ENCODE measurements around the gene SCARF1. TPM values are rescaled to one million over a fixed set of nuclear protein-coding genes. Genes with fewer than 3 reads are reported as not detected.
A peak's percentile ranks its signal among the peaks of the same experiment; 100 is the strongest.

SCARF1 gene
- total and polyA plus RNA-seq, 9 donors = 1.7 to 10.2 (median 5.7) TPM

- 88 to 96% (median 90%) methylated on average over 23 to 38 of the region's 38 CpGs for WGBS, 3 donors
- no peaks in the 10 kb centered on the region for H3K27me3 ChIP-seq
- no peaks in the 10 kb centered on the region for H3K36me3 ChIP-seq
- peaks cover 2% of the 10 kb centered on the region for H3K4me1 ChIP-seq (ENCODE audit: insufficient read depth)
- H3K9me3 ChIP-seq = no peaks in the 10 kb centered on the region
- H3K4me3 ChIP-seq = no peak overlapping the region
- H3K27ac ChIP-seq = no peak overlapping the region
- DNase-seq = no peak
- intact Hi-C loops (cut with DNase I) = no loop called here
- TF ChIP-seq CTCF (IDR thresholded peaks at IDR 0.05) (no peak), EP300 (IDR thresholded peaks at IDR 0.05) (no peak), POLR2A (IDR thresholded peaks at IDR 0.05) (no peak)
These were observed 54.6 kb downstream of the SCARF1 start for GRCh38 chr17:1590747-1591473.

GRCh38 chr17:1590029-1590746, 55.3 kb downstream of the SCARF1 start:
- Histone ChIP-seq H3K27me3 (no peaks in the 10 kb centered on the region), H3K27ac (no peak overlapping the region), H3K4me1 (ENCODE audit: insufficient read depth) (peaks cover 2% of the 10 kb centered on the region), H3K36me3 (no peaks in the 10 kb centered on the region), H3K4me3 (no peak overlapping the region), H3K9me3 (no peaks in the 10 kb centered on the region)
- 42 to 55% (median 43%) methylated on average over 19 of the region's 19 CpGs for WGBS, 3 donors
- peak in 2 of 5 donors; percentile 46 to 64 for DNase-seq
- intact Hi-C loops (cut with DNase I) = no loop called here
- TF ChIP-seq CTCF (IDR thresholded peaks at IDR 0.05) (no peak), POLR2A (IDR thresholded peaks at IDR 0.05) (no peak), EP300 (IDR thresholded peaks at IDR 0.05) (no peak)

- TF ChIP-seq EP300 (IDR thresholded peaks at IDR 0.05) = no peak
- no peaks in the 10 kb centered on the region for H3K9me3 ChIP-seq
- 87 to 92% (median 91%) methylated on average over 32 to 33 of the region's 33 CpGs for WGBS, 3 donors
- no peak overlapping the region for H3K4me3 ChIP-seq
- intact Hi-C loops (cut with DNase I) = no loop called here
- H3K4me1 ChIP-seq (ENCODE audit: insufficient read depth) = peaks cover 2% of the 10 kb centered on the region
- no peaks in the 10 kb centered on the region for H3K36me3 ChIP-seq
- no peak for DNase-seq
- no peaks in the 10 kb centered on the region for H3K27me3 ChIP-seq
- no peak overlapping the region for H3K27ac ChIP-seq
These were observed 56.5 kb downstream of the SCARF1 start for GRCh38 chr17:1588821-1589585.

- H3K27ac ChIP-seq = no peak overlapping the region
- no peak overlapping the region for H3K4me3 ChIP-seq
- intact Hi-C loops (cut with DNase I) = no loop called here
- no peaks in the 10 kb centered on the region for H3K27me3 ChIP-seq
- no peak for DNase-seq
- H3K36me3 ChIP-seq = no peaks in the 10 kb centered on the region
- TF ChIP-seq EP300 (IDR thresholded peaks at IDR 0.05) (no peak), CTCF (IDR thresholded peaks at IDR 0.05) (no peak), POLR2A (IDR thresholded peaks at IDR 0.05) (no peak)
- no peaks in the 10 kb centered on the region for H3K9me3 ChIP-seq
- no peaks in the 10 kb centered on the region for H3K4me1 ChIP-seq (ENCODE audit: insufficient read depth)
- 87 to 96% (median 87%) methylated on average over 14 of the region's 14 CpGs for WGBS, 3 donors
These were observed 61.4 kb downstream of the SCARF1 start for GRCh38 chr17:1584167-1584566.

Small RNA genes within 50 kb of the gene (small RNA-seq; reads per million reads assigned to genes)
- not detected for gene RN7SL105P

Other genes with a start within 250 kb of the SCARF1 start
- gene YWHAE, start 245.5 kb downstream of the SCARF1 start, total RNA-seq = 100 to 1,000 TPM; 384 to 524 (median 452) TPM
- 100 to 1,000 TPM; 288 to 589 TPM for gene YWHAE, start 245.5 kb downstream of the SCARF1 start, polyA plus RNA-seq
- gene CRK, start 189.5 kb downstream of the SCARF1 start, total RNA-seq = 10 to 100 TPM; 40.0 to 60.6 (median 48.8) TPM
- 10 to 100 TPM; 31.7 to 41.4 TPM for gene CRK, start 189.5 kb downstream of the SCARF1 start, polyA plus RNA-seq
- 100 to 1,000 TPM in 5 of 7 donors, 10 to 100 TPM in 2; 41.8 to 140 (median 106) TPM for gene MYO1C, start 153.0 kb downstream of the SCARF1 start, total RNA-seq
- 10 to 100 TPM; 49.4 to 72.2 TPM for gene MYO1C, start 153.0 kb downstream of the SCARF1 start, polyA plus RNA-seq
- gene INPP5K, start 129.1 kb downstream of the SCARF1 start, total RNA-seq = 10 to 100 TPM; 23.0 to 39.1 (median 28.3) TPM
- gene INPP5K, start 129.1 kb downstream of the SCARF1 start, polyA plus RNA-seq = 10 to 100 TPM; 27.7 to 33.8 TPM
- 10 to 100 TPM; 16.8 to 64.0 (median 52.6) TPM for gene PITPNA, start 82.9 kb downstream of the SCARF1 start, total RNA-seq
- gene PITPNA, start 82.9 kb downstream of the SCARF1 start, polyA plus RNA-seq = 100 to 1,000 TPM in 1 of 2 donors, 10 to 100 TPM in 1; 24.8 to 122 TPM
- gene SLC43A2, start 16.9 kb downstream of the SCARF1 start, total RNA-seq = 10 to 100 TPM in 3 of 7 donors, 1 to 10 TPM in 4; 3.5 to 24.6 (median 8.8) TPM
- gene SLC43A2, start 16.9 kb downstream of the SCARF1 start, polyA plus RNA-seq = 1 to 10 TPM; 5.0 to 7.1 TPM
- gene RILP, start 4.1 kb upstream of the SCARF1 start, total RNA-seq = 10 to 100 TPM in 1 of 7 donors, 1 to 10 TPM in 6; 3.0 to 11.0 (median 5.7) TPM
- 1 to 10 TPM; 2.3 to 6.2 TPM for gene RILP, start 4.1 kb upstream of the SCARF1 start, polyA plus RNA-seq
- 100 to 1,000 TPM; 146 to 379 (median 290) TPM for gene PRPF8, start 39.1 kb upstream of the SCARF1 start, total RNA-seq
- gene PRPF8, start 39.1 kb upstream of the SCARF1 start, polyA plus RNA-seq = 100 to 1,000 TPM; 150 to 186 TPM
- gene TLCD2, start 64.6 kb upstream of the SCARF1 start, total RNA-seq = 1 to 10 TPM; 1.5 to 9.1 (median 5.6) TPM
- 1 to 10 TPM; 2.0 to 5.7 TPM for gene TLCD2, start 64.6 kb upstream of the SCARF1 start, polyA plus RNA-seq
- gene WDR81, start 79.0 kb upstream of the SCARF1 start, total RNA-seq = 10 to 100 TPM; 26.7 to 59.4 (median 36.2) TPM
- gene WDR81, start 79.0 kb upstream of the SCARF1 start, polyA plus RNA-seq = 10 to 100 TPM in 1 of 2 donors, 1 to 10 TPM in 1; 1.3 to 41.0 TPM
- 10 to 100 TPM in 3 of 7 donors, 1 to 10 TPM in 4; 2.6 to 45.2 (median 4.5) TPM for gene SERPINF2, start 97.1 kb upstream of the SCARF1 start, total RNA-seq
- gene SERPINF2, start 97.1 kb upstream of the SCARF1 start, polyA plus RNA-seq = 1 to 10 TPM; 1.7 to 9.4 TPM
- gene SERPINF1, start 116.3 kb upstream of the SCARF1 start, total RNA-seq = 100 to 1,000 TPM; 342 to 965 (median 417) TPM
- gene SERPINF1, start 116.3 kb upstream of the SCARF1 start, polyA plus RNA-seq = 100 to 1,000 TPM; 439 to 670 TPM
- 10 to 100 TPM; 11.3 to 22.0 (median 17.5) TPM for gene SMYD4, start 184.2 kb upstream of the SCARF1 start, total RNA-seq
- 10 to 100 TPM in 1 of 2 donors, 1 to 10 TPM in 1; 8.5 to 16.3 TPM for gene SMYD4, start 184.2 kb upstream of the SCARF1 start, polyA plus RNA-seq
- 100 to 1,000 TPM in 5 of 7 donors, 10 to 100 TPM in 2; 20.7 to 137 (median 116) TPM for gene RPA1, start 184.3 kb upstream of the SCARF1 start, total RNA-seq
- gene RPA1, start 184.3 kb upstream of the SCARF1 start, polyA plus RNA-seq = 10 to 100 TPM; 37.0 to 63.6 TPM

Measured in ovary (tissue), 9 donors.